Natural killer cell (primary cell): Measurements from ENCODE around the gene MKS1. TPM values are rescaled to one million over a fixed set of nuclear protein-coding genes. Genes with fewer than 3 reads are reported as not detected.

Experiments used
- ATAC-seq, 3 donors: fragments of 150-1000 bp in 2 of 3; fragments of 200-7000 bp in 1 of 3; cut with Tn5 transposase; 1 replicate in 1 of 3; 2 replicates in 2 of 3; pipeline ENCODE4 v1.10.0; 2021; ENCODE audit warnings: mild to moderate bottlenecking in 2 of 3, moderate library complexity in 2 of 3
- DNase-seq, 2 donors: peaks; one replicate each; pipeline versions ENCODE4 v3.0.0 to v3.0.0-alpha.2; 2013 to 2021; ENCODE audit warnings: mixed read lengths in 1 of 2
- H3K27ac ChIP-seq: one replicate; pipeline ENCODE4 v1.5.1; 2013; ENCODE audit warnings: mild to moderate bottlenecking, low read length
- H3K27me3 ChIP-seq: one replicate; pipeline ENCODE4 v1.6.1; 2013; ENCODE audit warnings: low read length; ENCODE audit not compliant: control insufficient read depth, insufficient read depth
- H3K36me3 ChIP-seq: one replicate; pipeline ENCODE4 v1.6.1; 2013; ENCODE audit warnings: low read length; ENCODE audit not compliant: control insufficient read depth, insufficient read depth
- H3K4me1 ChIP-seq: one replicate; pipeline ENCODE4 v1.6.1; 2013; ENCODE audit warnings: low read length; ENCODE audit not compliant: control insufficient read depth, insufficient read depth
- H3K4me3 ChIP-seq: one replicate; pipeline ENCODE4 v1.5.1; 2013; ENCODE audit warnings: low read length
- H3K9me3 ChIP-seq: one replicate; pipeline ENCODE4 v1.6.1; 2013; ENCODE audit warnings: low read length; ENCODE audit not compliant: control insufficient read depth, insufficient read depth
- H3K27ac Mint-ChIP-seq, 2 donors: one replicate each; pipeline ENCODE4 v1.8.0; 2022; ENCODE audit warnings: mild to moderate bottlenecking in 2 of 2, mixed read lengths in 2 of 2, moderate library complexity in 1 of 2
- H3K27me3 Mint-ChIP-seq, 2 donors: one replicate each; pipeline ENCODE4 v1.8.0; 2022; ENCODE audit warnings: low read depth in 2 of 2, mixed read lengths in 2 of 2
- H3K36me3 Mint-ChIP-seq: one replicate; pipeline ENCODE4 v1.8.0; 2022; ENCODE audit warnings: mixed read lengths
- H3K4me1 Mint-ChIP-seq, 2 donors: one replicate each; pipeline ENCODE4 v1.8.0; 2022; ENCODE audit warnings: mixed read lengths in 2 of 2
- H3K4me3 Mint-ChIP-seq: one replicate; pipeline ENCODE4 v1.8.0; 2022; ENCODE audit warnings: mild to moderate bottlenecking, moderate library complexity, mixed read lengths
- H3K9me3 Mint-ChIP-seq, 2 donors: one replicate each; pipeline ENCODE4 v1.8.0; 2022; ENCODE audit warnings: mixed read lengths in 2 of 2
- WGBS: methylation state at CpG from one replicate; pipeline ENCODE4 v1.1.7; 2013; ENCODE audit warnings: missing lambda C conversion rate; ENCODE audit not compliant: insufficient coverage; 5-methylcytosine and 5-hydroxymethylcytosine counted together
- intact Hi-C: fragments of 100-400 bp; cut with micrococcal nuclease; formaldehyde crosslinking; loops from one replicate; pipeline ENCODE4 v1.14.2; 2022
- total RNA-seq, 4 donors: library from RNA; stranded (reverse); fragments of 120-200 nt in 1 of 4; gene quantifications; one replicate each; pipeline versions ENCODE4 v1.2.3 to v1.2.4, GENCODE V29; 2013 to 2022
- TF ChIP-seq, protein P1 (sequence below): fragments of 200-600 bp; IDR thresholded peaks from one replicate; pipeline ENCODE4 v1.8.0; 2022; ENCODE audit warnings: antibody characterized with exemption

MKS1 gene
- total RNA-seq, 3 donors from 2014 or later (not counting 1 experiment from before 2014, with no cell fraction given): 4.5 to 10.7 (median 8.5) TPM

DNA sequence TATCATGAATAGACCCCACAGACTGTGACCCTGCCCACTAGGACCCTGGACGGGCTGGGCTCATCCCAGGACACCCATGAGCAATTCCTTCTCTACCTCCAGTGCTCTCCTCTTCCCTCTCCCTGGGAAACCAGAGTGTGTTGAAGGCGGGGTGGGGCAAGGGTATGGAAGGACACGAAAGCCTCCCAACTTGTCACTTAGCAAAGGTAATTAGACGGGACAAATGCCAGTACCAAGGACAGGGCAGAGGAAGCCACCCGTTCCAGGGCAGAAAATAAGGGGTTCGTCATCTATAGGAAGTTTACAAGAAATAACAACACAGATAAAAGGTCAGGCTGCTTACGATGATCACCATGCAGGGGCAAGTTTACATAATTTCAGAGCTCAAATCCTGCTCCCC, 31.4 kb downstream of the MKS1 start:
- H3K4me3 Mint-ChIP-seq: no peak overlapping the region
- intact Hi-C loops: no loop called here
- H3K9me3 Mint-ChIP-seq: no peaks in the 10 kb centered on the region
- DNase-seq: no peak
- no peaks in the 10 kb centered on the region for H3K9me3 ChIP-seq
- H3K36me3 Mint-ChIP-seq: no peaks in the 10 kb centered on the region
- no peak overlapping the region for H3K4me3 ChIP-seq
- peaks cover 6 to 21% of the 10 kb centered on the region in 2 donors for H3K27me3 Mint-ChIP-seq
- H3K27ac ChIP-seq: no peak overlapping the region
- no peaks in the 10 kb centered on the region for H3K27me3 ChIP-seq
- no peaks in the 10 kb centered on the region for H3K4me1 ChIP-seq
- H3K36me3 ChIP-seq: no peaks in the 10 kb centered on the region
- TF ChIP-seq, protein P1, sequence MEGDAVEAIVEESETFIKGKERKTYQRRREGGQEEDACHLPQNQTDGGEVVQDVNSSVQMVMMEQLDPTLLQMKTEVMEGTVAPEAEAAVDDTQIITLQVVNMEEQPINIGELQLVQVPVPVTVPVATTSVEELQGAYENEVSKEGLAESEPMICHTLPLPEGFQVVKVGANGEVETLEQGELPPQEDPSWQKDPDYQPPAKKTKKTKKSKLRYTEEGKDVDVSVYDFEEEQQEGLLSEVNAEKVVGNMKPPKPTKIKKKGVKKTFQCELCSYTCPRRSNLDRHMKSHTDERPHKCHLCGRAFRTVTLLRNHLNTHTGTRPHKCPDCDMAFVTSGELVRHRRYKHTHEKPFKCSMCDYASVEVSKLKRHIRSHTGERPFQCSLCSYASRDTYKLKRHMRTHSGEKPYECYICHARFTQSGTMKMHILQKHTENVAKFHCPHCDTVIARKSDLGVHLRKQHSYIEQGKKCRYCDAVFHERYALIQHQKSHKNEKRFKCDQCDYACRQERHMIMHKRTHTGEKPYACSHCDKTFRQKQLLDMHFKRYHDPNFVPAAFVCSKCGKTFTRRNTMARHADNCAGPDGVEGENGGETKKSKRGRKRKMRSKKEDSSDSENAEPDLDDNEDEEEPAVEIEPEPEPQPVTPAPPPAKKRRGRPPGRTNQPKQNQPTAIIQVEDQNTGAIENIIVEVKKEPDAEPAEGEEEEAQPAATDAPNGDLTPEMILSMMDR: no peak
- WGBS: 84% methylated on average over 7 of the region's 7 CpGs
- H3K27ac Mint-ChIP-seq: no peak overlapping the region
- peaks cover 0 to 6% of the 10 kb centered on the region in 2 donors for H3K4me1 Mint-ChIP-seq
- no peak for ATAC-seq

DNA sequence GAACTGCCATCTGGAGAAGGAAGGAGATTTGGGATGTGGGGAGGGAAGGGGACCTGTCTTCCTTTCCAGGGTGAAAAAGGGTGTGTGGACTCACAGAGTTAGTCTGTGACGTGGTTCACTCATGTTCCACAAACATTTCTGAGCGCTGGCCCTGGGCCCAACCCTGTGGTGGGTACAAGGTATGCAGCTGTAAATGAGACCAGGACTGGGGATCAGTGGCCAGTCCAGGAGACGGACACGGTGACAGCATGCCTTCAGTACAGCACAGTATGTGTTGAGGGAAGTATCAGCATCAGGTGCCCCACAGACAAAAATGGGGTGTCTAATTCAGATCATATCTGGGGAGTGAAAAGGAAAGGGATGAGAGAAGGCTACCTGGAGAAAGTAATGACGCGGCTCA, 32.0 kb downstream of the MKS1 start:
- Histone ChIP-seq H3K27me3 (no peaks in the 10 kb centered on the region), H3K4me3 (no peak overlapping the region), H3K27ac (no peak overlapping the region), H3K9me3 (no peaks in the 10 kb centered on the region), H3K4me1 (no peaks in the 10 kb centered on the region), H3K36me3 (no peaks in the 10 kb centered on the region)
- DNase-seq (no peak), ATAC-seq (no peak)
- intact Hi-C loops: no loop called here
- Mint-ChIP-seq H3K36me3 (no peaks in the 10 kb centered on the region), H3K27me3 (peaks cover 6 to 21% of the 10 kb centered on the region in 2 donors), H3K4me3 (no peak overlapping the region), H3K9me3 (no peaks in the 10 kb centered on the region), H3K4me1 (peaks cover 0 to 6% of the 10 kb centered on the region in 2 donors), H3K27ac (no peak overlapping the region)
- over 99% methylated on average over 6 of the region's 6 CpGs for WGBS
- TF ChIP-seq, protein P1: no peak

DNA sequence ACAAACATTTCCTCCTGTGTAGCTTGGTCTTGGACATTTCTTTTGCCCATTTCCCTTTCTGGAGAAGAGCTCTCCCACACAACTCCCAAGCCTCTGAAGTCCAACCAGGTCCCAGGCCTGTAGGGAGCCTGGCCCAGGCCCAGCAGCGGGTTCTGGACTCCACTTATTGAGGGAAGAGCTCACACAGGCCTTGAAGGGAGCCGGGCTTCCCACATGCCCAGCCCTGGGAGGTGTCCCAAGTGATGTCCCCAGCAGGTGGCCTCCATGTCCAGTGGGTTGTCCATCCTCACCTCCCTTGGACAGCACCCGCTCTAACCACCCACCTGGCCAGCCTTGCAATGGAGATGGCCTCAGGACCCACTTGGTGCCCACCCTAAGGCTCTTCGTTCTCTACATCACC, 32.5 kb downstream of the MKS1 start:
- intact Hi-C loops: no loop called here
- Mint-ChIP-seq H3K27me3 (peaks cover 6 to 21% of the 10 kb centered on the region in 2 donors), H3K9me3 (no peaks in the 10 kb centered on the region), H3K4me3 (no peak overlapping the region), H3K4me1 (peaks cover 0 to 6% of the 10 kb centered on the region in 2 donors), H3K36me3 (no peaks in the 10 kb centered on the region), H3K27ac (no peak overlapping the region)
- Histone ChIP-seq H3K9me3 (no peaks in the 10 kb centered on the region), H3K4me3 (no peak overlapping the region), H3K27me3 (no peaks in the 10 kb centered on the region), H3K27ac (no peak overlapping the region), H3K36me3 (no peaks in the 10 kb centered on the region), H3K4me1 (no peaks in the 10 kb centered on the region)
- ATAC-seq (no peak), DNase-seq (no peak)
- TF ChIP-seq, protein P1: no peak
- WGBS: 85% methylated on average over 4 of the region's 4 CpGs
